Glutamatergic neuron (in vitro differentiated cells): ENCODE results near the gene SPDYE4. TPM values are rescaled to one million over a fixed set of nuclear protein-coding genes. Genes with fewer than 3 reads are reported as not detected.
A peak's percentile ranks its signal among the peaks of the same experiment; 100 is the strongest.

Source experiments
- DNase-seq: peaks from one replicate; pipeline ENCODE4 v3.0.0; 2022
- H3K27ac Mint-ChIP-seq: one replicate; pipeline ENCODE4 v1.8.0; 2020; ENCODE audit warnings: mild to moderate bottlenecking, mixed read lengths, inconsistent platforms; ENCODE audit not compliant: unreplicated experiment
- H3K27me3 Mint-ChIP-seq: one replicate; pipeline ENCODE4 v1.8.0; 2020; ENCODE audit warnings: mild to moderate bottlenecking, moderate library complexity, mixed read lengths, inconsistent platforms; ENCODE audit not compliant: unreplicated experiment
- H3K36me3 Mint-ChIP-seq: one replicate; pipeline ENCODE4 v1.8.0; 2020; ENCODE audit warnings: mild to moderate bottlenecking, mixed read lengths, inconsistent platforms; ENCODE audit not compliant: unreplicated experiment
- H3K4me1 Mint-ChIP-seq: one replicate; pipeline ENCODE4 v1.8.0; 2020; ENCODE audit warnings: mild to moderate bottlenecking, low read depth, mixed read lengths, inconsistent platforms; ENCODE audit not compliant: unreplicated experiment
- H3K4me3 Mint-ChIP-seq: one replicate; pipeline ENCODE4 v1.8.0; 2020; ENCODE audit warnings: mild to moderate bottlenecking, mixed read lengths, inconsistent platforms; ENCODE audit not compliant: unreplicated experiment
- H3K9me3 Mint-ChIP-seq: one replicate; pipeline ENCODE4 v1.8.0; 2020; ENCODE audit warnings: mild to moderate bottlenecking, moderate library complexity, mixed read lengths, inconsistent platforms; ENCODE audit not compliant: unreplicated experiment
- total RNA-seq: library from RNA; stranded (reverse); fragmentation: NEBNext Ultra II Directional; extraction: Animal tissue kit (Norgen Biotek cat#: 25700); gene quantifications from one replicate; pipeline ENCODE4 v1.2.1, GENCODE V29; 2021; ENCODE audit not compliant: unreplicated experiment
- TF ChIP-seq, protein P1 (sequence below): fragments of 200-600 bp; sonication (generic); IDR thresholded peaks from one replicate; pipeline ENCODE4 v1.5.0; 2021; ENCODE audit not compliant: partially characterized antibody, unreplicated experiment

The SPDYE4 gene
- total RNA-seq, 1 donor from 2014 or later = not detected

DNA sequence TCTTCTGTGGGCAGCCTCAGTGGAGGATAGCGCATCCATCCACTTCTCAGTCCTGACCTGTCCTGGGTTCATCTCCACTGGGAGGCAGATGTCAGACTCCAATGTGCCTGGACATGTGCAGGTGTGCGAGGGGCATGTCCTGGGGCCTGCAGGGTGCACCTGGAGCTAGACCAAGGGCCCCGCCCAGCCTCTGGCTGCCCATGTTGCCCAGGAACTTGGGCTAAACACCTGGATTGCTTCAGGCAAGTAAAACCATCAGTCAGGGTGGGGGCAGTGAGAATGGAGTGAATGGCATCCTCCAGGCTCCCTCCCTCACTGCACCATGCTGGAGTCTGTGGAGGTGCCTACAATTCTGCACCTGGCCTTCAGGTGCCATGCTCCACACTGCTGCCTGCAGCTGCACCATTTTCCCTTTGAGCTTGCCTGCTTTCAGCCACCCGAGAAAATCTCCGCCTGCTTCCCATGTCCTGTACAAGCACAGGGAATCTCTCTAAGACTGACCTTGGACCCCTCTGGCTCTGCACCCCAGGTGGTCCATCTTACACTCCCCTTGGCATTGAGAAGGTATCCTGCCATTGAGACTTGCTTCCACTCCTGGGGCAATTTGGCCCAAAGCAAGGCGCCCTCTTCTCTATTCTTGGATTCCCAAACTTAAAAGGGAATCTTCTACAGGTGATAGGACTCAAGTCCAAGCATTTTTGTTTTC is 42.9 kb upstream of the SPDYE4 start:
- Mint-ChIP-seq H3K9me3 (no peaks in the 10 kb centered on the region), H3K4me3 (no peak overlapping the region), H3K27me3 (peaks cover 5% of the 10 kb centered on the region), H3K36me3 (no peaks in the 10 kb centered on the region), H3K27ac (no peak overlapping the region), H3K4me1 (no peaks in the 10 kb centered on the region)
- TF ChIP-seq, protein P1, sequence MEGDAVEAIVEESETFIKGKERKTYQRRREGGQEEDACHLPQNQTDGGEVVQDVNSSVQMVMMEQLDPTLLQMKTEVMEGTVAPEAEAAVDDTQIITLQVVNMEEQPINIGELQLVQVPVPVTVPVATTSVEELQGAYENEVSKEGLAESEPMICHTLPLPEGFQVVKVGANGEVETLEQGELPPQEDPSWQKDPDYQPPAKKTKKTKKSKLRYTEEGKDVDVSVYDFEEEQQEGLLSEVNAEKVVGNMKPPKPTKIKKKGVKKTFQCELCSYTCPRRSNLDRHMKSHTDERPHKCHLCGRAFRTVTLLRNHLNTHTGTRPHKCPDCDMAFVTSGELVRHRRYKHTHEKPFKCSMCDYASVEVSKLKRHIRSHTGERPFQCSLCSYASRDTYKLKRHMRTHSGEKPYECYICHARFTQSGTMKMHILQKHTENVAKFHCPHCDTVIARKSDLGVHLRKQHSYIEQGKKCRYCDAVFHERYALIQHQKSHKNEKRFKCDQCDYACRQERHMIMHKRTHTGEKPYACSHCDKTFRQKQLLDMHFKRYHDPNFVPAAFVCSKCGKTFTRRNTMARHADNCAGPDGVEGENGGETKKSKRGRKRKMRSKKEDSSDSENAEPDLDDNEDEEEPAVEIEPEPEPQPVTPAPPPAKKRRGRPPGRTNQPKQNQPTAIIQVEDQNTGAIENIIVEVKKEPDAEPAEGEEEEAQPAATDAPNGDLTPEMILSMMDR = no peak
- no peak for DNase-seq

DNA sequence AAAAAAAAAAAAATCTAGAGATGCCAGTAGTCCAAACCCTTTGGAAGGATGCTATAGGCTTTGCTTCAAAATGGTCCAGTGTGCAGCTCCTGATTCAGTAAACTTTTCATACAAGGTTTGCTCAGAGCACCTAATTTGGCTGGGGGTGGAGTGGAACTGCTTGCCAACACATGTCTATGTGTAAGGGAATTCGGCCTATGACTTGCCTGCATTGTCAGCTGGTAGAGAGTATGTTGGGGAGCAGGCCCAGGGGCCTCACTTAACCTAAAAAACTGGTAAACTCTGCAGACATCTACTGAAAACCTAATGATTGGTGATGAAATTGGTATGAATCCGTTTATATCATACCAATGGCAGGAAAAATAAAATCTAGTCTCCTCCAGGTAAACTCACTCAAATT is 42.3 kb upstream of the SPDYE4 start:
- peaks cover 5% of the 10 kb centered on the region for H3K27me3 Mint-ChIP-seq
- DNase-seq = no peak
- TF ChIP-seq, protein P1 = no peak
- no peaks in the 10 kb centered on the region for H3K4me1 Mint-ChIP-seq
- H3K36me3 Mint-ChIP-seq = no peaks in the 10 kb centered on the region
- no peak overlapping the region for H3K27ac Mint-ChIP-seq
- no peak overlapping the region for H3K4me3 Mint-ChIP-seq
- no peaks in the 10 kb centered on the region for H3K9me3 Mint-ChIP-seq

DNA sequence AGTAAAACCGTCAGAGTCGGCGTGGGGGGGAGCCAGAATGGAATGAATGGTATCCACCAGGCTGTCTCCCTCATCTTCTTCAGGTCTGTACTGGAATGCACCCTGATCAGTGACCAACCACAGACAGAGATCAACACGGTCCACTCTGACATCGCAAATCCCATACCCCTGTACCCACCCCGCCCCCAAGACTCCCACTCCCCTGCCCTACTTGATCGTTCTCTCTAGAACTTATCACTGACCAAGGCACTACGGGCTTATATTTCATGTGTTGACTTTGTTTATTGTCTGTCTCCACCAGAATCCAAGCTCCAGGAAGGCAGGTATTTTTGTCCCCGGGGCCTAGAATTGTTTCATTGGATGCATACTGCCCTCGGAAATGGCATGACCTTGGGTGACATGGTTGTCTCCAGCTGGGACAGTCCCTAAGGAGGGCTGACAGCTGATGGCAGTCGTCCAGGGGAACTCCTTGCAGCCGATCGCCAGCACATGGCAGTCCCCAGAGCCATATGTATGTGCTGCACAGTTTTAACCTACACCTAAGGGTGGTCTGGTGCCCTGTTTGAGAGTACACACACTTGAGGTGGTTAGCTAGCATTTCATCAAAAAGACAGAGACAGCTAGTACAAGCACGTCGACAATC is 41.3 kb upstream of the SPDYE4 start:
- DNase-seq = no peak
- Mint-ChIP-seq H3K9me3 (no peaks in the 10 kb centered on the region), H3K4me1 (no peaks in the 10 kb centered on the region), H3K36me3 (no peaks in the 10 kb centered on the region), H3K27me3 (peaks cover 5% of the 10 kb centered on the region), H3K27ac (no peak overlapping the region), H3K4me3 (no peak overlapping the region)
- TF ChIP-seq, protein P1 = no peak

DNA sequence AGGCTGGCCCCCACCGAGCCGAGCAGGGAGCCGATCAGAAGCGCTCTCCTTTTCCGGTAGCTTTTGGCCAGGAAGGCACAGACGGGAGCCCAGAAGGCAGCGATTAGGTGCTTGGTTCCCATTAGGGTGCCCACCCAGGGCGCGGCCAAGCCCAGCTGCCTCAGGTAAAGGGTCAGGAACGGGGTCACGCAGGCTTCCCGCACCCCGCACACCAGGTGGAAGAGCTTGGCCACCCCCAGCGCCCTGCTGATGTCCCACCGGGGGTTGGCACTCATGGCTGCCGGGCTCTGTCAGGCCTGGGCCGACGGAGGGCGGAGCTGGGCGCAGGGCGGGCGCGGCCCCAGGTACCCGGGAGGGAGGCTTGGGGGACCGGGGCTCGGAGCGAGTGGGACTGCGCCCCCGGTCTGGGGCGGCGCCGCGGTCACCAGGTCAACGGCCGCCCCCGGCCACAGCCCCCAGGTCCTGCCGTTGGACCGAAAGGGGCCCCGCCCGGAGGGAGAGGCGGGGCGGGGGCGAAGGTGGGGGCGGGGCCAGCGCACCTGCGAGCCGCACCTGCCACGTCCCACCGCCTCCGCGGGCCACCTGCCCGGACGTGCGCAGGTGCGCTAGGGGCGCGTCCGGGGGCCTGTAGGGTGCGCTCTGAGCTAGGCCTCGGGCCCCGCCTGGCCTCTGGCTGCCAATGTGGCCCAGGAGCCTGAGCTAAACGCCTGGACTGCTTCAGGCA is 40.7 kb upstream of the SPDYE4 start, which contains the start of gene MFSD6L:
TSS of gene MFSD6L (minus strand) at position 520 of the 724 bp plus-strand sequence. CDS start at position 275, 245 bp downstream.
- Mint-ChIP-seq H3K27me3 (peaks cover 5% of the 10 kb centered on the region), H3K9me3 (no peaks in the 10 kb centered on the region), H3K36me3 (no peaks in the 10 kb centered on the region), H3K27ac (no peak within 1 kb of the TSS), H3K4me1 (no peaks in the 10 kb centered on the region), H3K4me3 (peak within 1 kb of the TSS; percentile 52)
- DNase-seq = no peak
- TF ChIP-seq, protein P1 = no peak
